ENCODE data around the gene AATK. TPM values are rescaled to one million over a fixed set of nuclear protein-coding genes. Genes with fewer than 3 reads are reported as not detected.
A peak's percentile ranks its signal among the peaks of the same experiment; 100 is the strongest.

Gene AATK
- total RNA-seq, 1 experiment from 2014 or later, result 1.1 TPM

- ChIA-PET POLR2A (ENCODE audit: unreplicated experiment) (no interaction called here), CTCF (no interaction called here)
- no peaks in the 10 kb centered on the region for H3K79me2 ChIP-seq (ENCODE audit: low read length)
- TF ChIP-seq EZH2 (IDR thresholded peaks at IDR 0.05; ENCODE audit: low read length, unreplicated experiment) (no peak), EZH2phosphoT487 (IDR thresholded peaks at IDR 0.05; ENCODE audit: borderline replicate concordance, low read length) (no peak)
- TF ChIP-seq, protein P1, sequence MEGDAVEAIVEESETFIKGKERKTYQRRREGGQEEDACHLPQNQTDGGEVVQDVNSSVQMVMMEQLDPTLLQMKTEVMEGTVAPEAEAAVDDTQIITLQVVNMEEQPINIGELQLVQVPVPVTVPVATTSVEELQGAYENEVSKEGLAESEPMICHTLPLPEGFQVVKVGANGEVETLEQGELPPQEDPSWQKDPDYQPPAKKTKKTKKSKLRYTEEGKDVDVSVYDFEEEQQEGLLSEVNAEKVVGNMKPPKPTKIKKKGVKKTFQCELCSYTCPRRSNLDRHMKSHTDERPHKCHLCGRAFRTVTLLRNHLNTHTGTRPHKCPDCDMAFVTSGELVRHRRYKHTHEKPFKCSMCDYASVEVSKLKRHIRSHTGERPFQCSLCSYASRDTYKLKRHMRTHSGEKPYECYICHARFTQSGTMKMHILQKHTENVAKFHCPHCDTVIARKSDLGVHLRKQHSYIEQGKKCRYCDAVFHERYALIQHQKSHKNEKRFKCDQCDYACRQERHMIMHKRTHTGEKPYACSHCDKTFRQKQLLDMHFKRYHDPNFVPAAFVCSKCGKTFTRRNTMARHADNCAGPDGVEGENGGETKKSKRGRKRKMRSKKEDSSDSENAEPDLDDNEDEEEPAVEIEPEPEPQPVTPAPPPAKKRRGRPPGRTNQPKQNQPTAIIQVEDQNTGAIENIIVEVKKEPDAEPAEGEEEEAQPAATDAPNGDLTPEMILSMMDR (conservative IDR thresholded peaks at IDR 0.05; ENCODE audit: low read depth, low read length), result no peak
- no TSS peak for BruUV-seq (replicated peaks)
- intact Hi-C loops (cut with micrococcal nuclease), result no loop called here
- DNase-seq, result no peak
- H4K20me1 ChIP-seq (ENCODE audit: low read length), result no peaks in the 10 kb centered on the region
- peak; percentile 31 for ATAC-seq
- no peak within 1 kb of the TSS for H3K27ac ChIP-seq (ENCODE audit: low read length)
- H3F3A ChIP-seq (ENCODE audit: low read length, unreplicated experiment), result no peaks in the 10 kb centered on the region
- no peaks in the 10 kb centered on the region for H3K36me3 ChIP-seq (ENCODE audit: low read depth, low read length)
- no peak within 1 kb of the TSS for H2AFZ ChIP-seq (ENCODE audit: low read length)
- H3K4me2 ChIP-seq (ENCODE audit: low read length), result peak within 1 kb of the TSS; percentile 45
- H3K9me2 ChIP-seq (replicated peaks; ENCODE audit: low read length), result no peaks in the 10 kb centered on the region
- H3K4me1 ChIP-seq (ENCODE audit: insufficient read depth, low read length), result no peaks in the 10 kb centered on the region
- peak within 1 kb of the TSS; percentile 51; the same call in 1 of the 2 replicates for H3K4me3 ChIP-seq (ENCODE audit: low read length)
- H3K27me3 ChIP-seq (ENCODE audit: low read length), result peaks cover 15% of the 10 kb centered on the region
- no peaks in the 10 kb centered on the region for H3K9me3 ChIP-seq (ENCODE audit: low read length)
- no peak within 1 kb of the TSS for H3K9ac ChIP-seq (ENCODE audit: low read length)
These were observed 582 bp downstream of the AATK start, which contains the start of gene PVALEF for GRCh38 chr17:81165246-81166032. Gene PVALEF (plus strand): TSS chr17:81165507. CDS start chr17:81181227, 15,720 bp downstream.

DNA sequence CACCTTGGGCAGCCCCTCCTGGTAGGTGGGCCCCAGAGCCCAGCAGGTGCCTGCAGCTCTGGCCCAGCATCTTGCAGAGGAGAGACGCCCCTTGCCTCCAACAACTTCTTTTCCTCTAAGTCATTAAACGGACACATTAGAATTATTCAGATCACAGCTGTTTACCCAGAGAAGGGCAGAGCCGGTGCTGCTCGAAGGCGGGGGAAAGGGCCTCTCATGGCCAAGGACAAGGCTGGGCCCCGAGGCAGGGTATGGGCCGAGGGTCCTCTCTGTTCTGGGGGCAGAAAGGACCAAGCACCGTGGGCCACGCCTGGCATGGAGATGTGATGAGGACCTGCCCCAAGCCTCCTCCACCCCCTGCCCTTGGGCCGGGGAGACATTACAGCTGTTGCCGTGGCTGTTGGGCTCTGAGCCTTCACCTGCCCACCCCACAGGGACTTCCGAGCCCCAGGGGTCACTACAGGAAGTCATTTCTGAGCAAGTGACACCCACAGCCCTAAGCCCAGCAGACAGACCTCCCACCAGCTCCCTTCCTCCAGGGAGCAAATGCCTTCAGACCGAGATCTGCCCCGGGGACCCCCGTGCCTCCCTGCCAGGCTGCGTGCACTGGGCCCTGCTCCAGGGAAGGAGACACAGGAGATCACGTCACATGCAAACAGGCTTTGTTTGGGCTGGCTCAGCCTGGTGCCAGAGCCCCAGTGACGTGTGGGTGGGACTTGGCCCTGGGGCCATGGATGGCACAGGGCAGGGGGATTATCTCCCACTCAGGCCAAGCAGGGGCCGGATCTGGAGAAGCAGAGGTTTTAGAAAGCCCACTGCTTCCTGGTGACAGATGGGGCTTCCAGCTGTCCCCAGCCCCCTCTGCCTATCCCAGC lies 1.4 kb downstream of the AATK start:
- ChIA-PET CTCF (no interaction called here), POLR2A (ENCODE audit: unreplicated experiment) (no interaction called here)
- H3K36me3 ChIP-seq (ENCODE audit: low read depth, low read length), result no peaks in the 10 kb centered on the region
- intact Hi-C loops (cut with micrococcal nuclease), result no loop called here
- H3K27me3 ChIP-seq (ENCODE audit: low read length), result peaks cover 15% of the 10 kb centered on the region
- H3K9me3 ChIP-seq (ENCODE audit: low read length), result no peaks in the 10 kb centered on the region
- no peak overlapping the region for H3K9ac ChIP-seq (ENCODE audit: low read length)
- H3K4me1 ChIP-seq (ENCODE audit: insufficient read depth, low read length), result no peaks in the 10 kb centered on the region
- no peak for DNase-seq
- no peak overlapping the region for H3K4me3 ChIP-seq (ENCODE audit: low read length)
- H3K4me2 ChIP-seq (ENCODE audit: low read length), result no peak overlapping the region
- H3K79me2 ChIP-seq (ENCODE audit: low read length), result no peaks in the 10 kb centered on the region
- BruUV-seq (replicated peaks), result no TSS peak
- H3K9me2 ChIP-seq (replicated peaks; ENCODE audit: low read length), result no peaks in the 10 kb centered on the region
- TF ChIP-seq, protein P1 (conservative IDR thresholded peaks at IDR 0.05; ENCODE audit: low read depth, low read length), result no peak
- no peak for TF ChIP-seq EZH2 (IDR thresholded peaks at IDR 0.05; ENCODE audit: low read length, unreplicated experiment)
- TF ChIP-seq EZH2phosphoT487 (IDR thresholded peaks at IDR 0.05; ENCODE audit: borderline replicate concordance, low read length), result no peak
- no peak overlapping the region for H3K27ac ChIP-seq (ENCODE audit: low read length)
- no peaks in the 10 kb centered on the region for H3F3A ChIP-seq (ENCODE audit: low read length, unreplicated experiment)
- ATAC-seq, result no peak
- H4K20me1 ChIP-seq (ENCODE audit: low read length), result no peaks in the 10 kb centered on the region
- no peak overlapping the region for H2AFZ ChIP-seq (ENCODE audit: low read length)
